Neural cell (in vitro differentiated cells): Measurements from ENCODE around the gene RLN3. TPM values are rescaled to one million over a fixed set of nuclear protein-coding genes. Genes with fewer than 3 reads are reported as not detected.

Source experiments
- H2AFZ ChIP-seq: fragments of 200-600, 300-800 bp; sonication (generic), shearing (Covaris generic); 2 replicates; pipeline ENCODE4 v1.6.0; 2014; ENCODE audit warnings: low read depth, mild to moderate bottlenecking, antibody characterized with exemption, low read length, moderate library complexity
- H3F3A ChIP-seq: fragments of 200-600 bp; shearing (Covaris generic); 2 replicates; pipeline ENCODE4 v1.6.1; 2016; ENCODE audit warnings: mild to moderate bottlenecking, moderate library complexity, mixed read lengths, antibody characterized with exemption, low read length; ENCODE audit not compliant: insufficient read depth, poor library complexity, severe bottlenecking
- H3K27ac ChIP-seq: fragments of 200-600, 300-800 bp; sonication (generic), shearing (Covaris generic); 2 replicates; pipeline ENCODE4 v1.5.1; 2014; ENCODE audit warnings: mild to moderate bottlenecking, low read length, moderate library complexity
- H3K27me3 ChIP-seq: fragments of 300-800, 200-600 bp; sonication (generic), shearing (Covaris generic); 2 replicates; pipeline ENCODE4 v1.6.0; 2014; ENCODE audit warnings: mild to moderate bottlenecking, low read depth, low read length, moderate library complexity; ENCODE audit not compliant: insufficient read depth
- H3K36me3 ChIP-seq: fragments of 300-800, 200-600 bp; sonication (generic), shearing (Covaris generic); 2 replicates; pipeline ENCODE4 v1.5.1; 2014; ENCODE audit warnings: mild to moderate bottlenecking, antibody characterized with exemption, low read length, moderate library complexity; ENCODE audit not compliant: insufficient read depth
- H3K4me2 ChIP-seq: fragments of 300-800, 200-600 bp; sonication (generic), shearing (Covaris generic); 2 replicates; pipeline ENCODE4 v1.6.0; 2014; ENCODE audit warnings: mild to moderate bottlenecking, low read length
- H3K4me3 ChIP-seq: fragments of 300-800, 200-600 bp; sonication (generic), shearing (Covaris generic); 2 replicates; pipeline ENCODE4 v1.5.1; 2014; ENCODE audit warnings: mild to moderate bottlenecking, low read length, moderate library complexity
- H3K79me2 ChIP-seq: fragments of 200-600 bp; shearing (Covaris generic); replicated peaks from 2 replicates; pipeline ENCODE4 v1.6.0; 2014; ENCODE audit warnings: mild to moderate bottlenecking, low read length, moderate library complexity; ENCODE audit not compliant: insufficient read depth
- H3K9ac ChIP-seq: fragments of 300-800, 200-600 bp; sonication (generic), shearing (Covaris generic); 2 replicates; pipeline ENCODE4 v1.6.1; 2016; ENCODE audit warnings: mild to moderate bottlenecking, low read length, mixed read lengths
- H3K9me2 ChIP-seq: fragments of 200-600 bp; shearing (Covaris generic); 2 replicates; pipeline ENCODE4 v1.6.1; 2016; ENCODE audit warnings: mild to moderate bottlenecking, low read length, mixed read lengths; ENCODE audit not compliant: insufficient read depth
- H3K9me3 ChIP-seq: fragments of 200-600, 300-800 bp; sonication (generic), shearing (Covaris generic); 2 replicates; pipeline ENCODE4 v1.6.1; 2016; ENCODE audit warnings: mild to moderate bottlenecking, mixed run types, low read length, moderate library complexity, mixed read lengths
- H4K20me1 ChIP-seq: fragments of 200-600 bp; shearing (Covaris generic); 2 replicates; pipeline ENCODE4 v1.6.1; 2016; ENCODE audit warnings: mild to moderate bottlenecking, mixed run types; ENCODE audit not compliant: insufficient read depth
- CTCF ChIP-seq: fragments of 450-650 bp; IDR thresholded peaks from 2 replicates; pipeline ENCODE4 v1.5.1; 2014; ENCODE audit warnings: antibody characterized with exemption, mild to moderate bottlenecking, moderate library complexity; ENCODE audit not compliant: poor library complexity, severe bottlenecking
- EP300 ChIP-seq: fragments of 450-650 bp; conservative IDR thresholded peaks from 2 replicates; pipeline ENCODE4 v1.6.1; 2014; ENCODE audit warnings: antibody characterized with exemption, mild to moderate bottlenecking, moderate library complexity; ENCODE audit not compliant: poor library complexity, severe bottlenecking
- EZH2 ChIP-seq: fragments of 200-600, 300-800 bp; shearing (Covaris generic), sonication (generic); IDR thresholded peaks from 2 replicates; pipeline ENCODE4 v1.6.1; 2014; ENCODE audit warnings: antibody characterized with exemption, low read length, borderline replicate concordance, mild to moderate bottlenecking; ENCODE audit not compliant: insufficient read depth, poor library complexity, severe bottlenecking
- MXI1 ChIP-seq: fragments of 450-650 bp; conservative IDR thresholded peaks from 2 replicates; pipeline ENCODE4 v1.6.1; 2014; ENCODE audit warnings: antibody characterized with exemption, mild to moderate bottlenecking; ENCODE audit not compliant: poor library complexity, severe bottlenecking
- POLR2AphosphoS5 ChIP-seq: IDR thresholded peaks from 2 replicates; pipeline ENCODE4 v1.6.1; 2012
- RAD21 ChIP-seq: fragments of 450-650 bp; conservative IDR thresholded peaks from 2 replicates; pipeline ENCODE4 v1.6.1; 2014; ENCODE audit warnings: antibody characterized with exemption, mild to moderate bottlenecking, moderate library complexity
- REST ChIP-seq: IDR thresholded peaks from 2 replicates; pipeline ENCODE4 v1.6.1; 2012; ENCODE audit warnings: borderline replicate concordance
- SMC3 ChIP-seq: fragments of 450-650 bp; conservative IDR thresholded peaks from 2 replicates; pipeline ENCODE4 v1.6.1; 2014; ENCODE audit warnings: antibody characterized with exemption, mild to moderate bottlenecking, moderate library complexity; ENCODE audit not compliant: poor library complexity
- TAF1 ChIP-seq: IDR thresholded peaks from 2 replicates; pipeline ENCODE4 v1.6.1; 2012; ENCODE audit warnings: low read depth
- polyA plus RNA-seq: library from polyadenylated mRNA; depleted of rRNA; stranded (reverse); fragments of >200 nt; gene quantifications from 2 replicates; pipeline ENCODE4 v1.2.3, GENCODE V29; 2014

The RLN3 gene
- polyA plus RNA-seq, 1 donor from 2014 or later = not detected

GRCh38 chr19:14012378-14012915, 15.5 kb upstream of the RLN3 start:
- no peaks in the 10 kb centered on the region for H3K27me3 ChIP-seq
- TF ChIP-seq CTCF (no peak), REST (no peak), EP300 (no peak), EZH2 (no peak), MXI1 (no peak), POLR2AphosphoS5 (no peak), SMC3 (no peak), RAD21 (no peak), TAF1 (no peak)
- no peak overlapping the region for H3K4me2 ChIP-seq

GRCh38 chr19:14015524-14016035, 12.4 kb upstream of the RLN3 start:
- Histone ChIP-seq H3K4me3 (no peak overlapping the region), H2AFZ (no peak overlapping the region), H3F3A (no peaks in the 10 kb centered on the region), H3K27me3 (no peaks in the 10 kb centered on the region), H3K27ac (no peak overlapping the region), H3K9me3 (no peaks in the 10 kb centered on the region), H3K9me2 (no peaks in the 10 kb centered on the region), H3K36me3 (no peaks in the 10 kb centered on the region), H4K20me1 (no peaks in the 10 kb centered on the region), H3K9ac (no peak overlapping the region), H3K79me2 (no peaks in the 10 kb centered on the region), H3K4me2 (no peak overlapping the region)
- no peak for TF ChIP-seq TAF1
- TF ChIP-seq POLR2AphosphoS5 = no peak
- TF ChIP-seq EP300 = no peak
- no peak for TF ChIP-seq CTCF
- no peak for TF ChIP-seq RAD21
- TF ChIP-seq SMC3 = no peak
- no peak for TF ChIP-seq MXI1
- no peak for TF ChIP-seq REST
- TF ChIP-seq EZH2 = no peak

More at GRCh38 chr19:14012378-14012915, 15.5 kb upstream of the RLN3 start:
- Histone ChIP-seq H3K27ac (no peak overlapping the region), H3K36me3 (no peaks in the 10 kb centered on the region), H3K79me2 (no peaks in the 10 kb centered on the region), H4K20me1 (no peaks in the 10 kb centered on the region), H3K9ac (no peak overlapping the region), H3K4me3 (no peak overlapping the region), H3K9me2 (no peaks in the 10 kb centered on the region), H2AFZ (no peak overlapping the region), H3K9me3 (no peaks in the 10 kb centered on the region), H3F3A (no peaks in the 10 kb centered on the region)
